H9 (cell line): Measurements from ENCODE around the gene OR14K1. TPM values are rescaled to one million over a fixed set of nuclear protein-coding genes. Genes with fewer than 3 reads are reported as not detected.

ENCODE experiments used
- DNase-seq: peaks from one replicate; pipeline ENCODE4 v3.0.0-alpha.2; 2017
- H2AFZ ChIP-seq: one replicate; pipeline ENCODE4 v1.6.1; 2013; ENCODE audit warnings: mild to moderate bottlenecking, low read length, control low read depth, moderate library complexity
- H2AK5ac ChIP-seq: 2 replicates; pipeline ENCODE4 v1.6.1; 2013; ENCODE audit warnings: low read length, control low read depth, mixed read lengths; ENCODE audit not compliant: insufficient read length
- H2BK120ac ChIP-seq: one replicate; pipeline ENCODE4 v1.6.1; 2013; ENCODE audit warnings: low read depth, mild to moderate bottlenecking, low read length, control low read depth, inconsistent platforms; ENCODE audit not compliant: poor library complexity, severe bottlenecking
- H2BK12ac ChIP-seq: 2 replicates; pipeline ENCODE4 v1.6.1; 2013; ENCODE audit warnings: low read length, control low read depth, mixed read lengths, low read depth; ENCODE audit not compliant: insufficient read length
- H2BK15ac ChIP-seq: 2 replicates; pipeline ENCODE4 v1.6.1; 2013; ENCODE audit warnings: low read depth, low read length, control low read depth
- H2BK20ac ChIP-seq: one replicate; pipeline ENCODE4 v1.6.1; 2013; ENCODE audit warnings: low read depth, mild to moderate bottlenecking, low read length, control low read depth, inconsistent platforms; ENCODE audit not compliant: poor library complexity, severe bottlenecking
- H2BK5ac ChIP-seq: 2 replicates; pipeline ENCODE4 v1.6.1; 2013; ENCODE audit warnings: low read length, control low read depth, mixed read lengths; ENCODE audit not compliant: insufficient read length
- H3K14ac ChIP-seq: 2 replicates; pipeline ENCODE4 v1.6.1; 2013; ENCODE audit warnings: low read length, control low read depth; ENCODE audit not compliant: insufficient read depth
- H3K18ac ChIP-seq: 2 replicates; pipeline ENCODE4 v1.6.1; 2013; ENCODE audit warnings: low read depth, mild to moderate bottlenecking, mixed read lengths, low read length, control low read depth; ENCODE audit not compliant: insufficient read length
- H3K23ac ChIP-seq: 2 replicates; pipeline ENCODE4 v1.6.1; 2013; ENCODE audit warnings: low read length, control low read depth, mixed read lengths, low read depth; ENCODE audit not compliant: insufficient read length
- H3K23me2 ChIP-seq: 2 replicates; pipeline ENCODE4 v1.6.1; 2013; ENCODE audit warnings: low read depth, mild to moderate bottlenecking, mixed read lengths, low read length, control low read depth; ENCODE audit not compliant: insufficient read length, poor library complexity, severe bottlenecking
- H3K27ac ChIP-seq: 2 replicates; pipeline ENCODE4 v1.5.1; 2013; ENCODE audit warnings: low read length, control low read depth, mixed read lengths, low read depth; ENCODE audit not compliant: insufficient read length
- H3K27me3 ChIP-seq: 2 replicates; pipeline ENCODE4 v1.6.1; 2013; ENCODE audit warnings: low read length, control low read depth, inconsistent platforms; ENCODE audit not compliant: insufficient read depth
- H3K4ac ChIP-seq: 2 replicates; pipeline ENCODE4 v1.6.1; 2013; ENCODE audit warnings: low read depth, mild to moderate bottlenecking, control low read depth, inconsistent platforms, low read length, moderate library complexity
- H3K4me1 ChIP-seq: 2 replicates; pipeline ENCODE4 v1.6.1; 2013; ENCODE audit warnings: low read length, control low read depth, inconsistent platforms; ENCODE audit not compliant: insufficient read depth
- H3K4me2 ChIP-seq: 2 replicates; pipeline ENCODE4 v1.6.1; 2013; ENCODE audit warnings: low read length, control low read depth, mixed read lengths; ENCODE audit not compliant: insufficient read length, insufficient read depth
- H3K56ac ChIP-seq: 2 replicates; pipeline ENCODE4 v1.6.1; 2013; ENCODE audit warnings: low read depth, mild to moderate bottlenecking, mixed read lengths, low read length, control low read depth; ENCODE audit not compliant: insufficient read length
- H3K79me1 ChIP-seq: 2 replicates; pipeline ENCODE4 v1.6.1; 2013; ENCODE audit warnings: low read depth, mild to moderate bottlenecking, moderate library complexity, low read length, control low read depth, inconsistent platforms; ENCODE audit not compliant: insufficient read depth, poor library complexity, severe bottlenecking
- H3K79me2 ChIP-seq: 2 replicates; pipeline ENCODE4 v1.6.1; 2013; ENCODE audit warnings: low read length, control low read depth, inconsistent platforms; ENCODE audit not compliant: insufficient read depth
- H3K9ac ChIP-seq: 2 replicates; pipeline ENCODE4 v1.6.1; 2013; ENCODE audit warnings: low read length, control low read depth, mixed read lengths; ENCODE audit not compliant: insufficient read length; ENCODE audit errors: extremely low read depth
- H3K9me3 ChIP-seq: one replicate; pipeline ENCODE4 v1.6.1; 2013; ENCODE audit warnings: low read depth, low read length, inconsistent platforms; ENCODE audit not compliant: control insufficient read depth
- H3T11ph ChIP-seq: one replicate; pipeline ENCODE4 v1.6.1; 2013; ENCODE audit warnings: mild to moderate bottlenecking, low read length, control low read depth, inconsistent platforms
- H4K20me1 ChIP-seq: one replicate; pipeline ENCODE4 v1.6.1; 2013; ENCODE audit not compliant: control insufficient read depth, insufficient read length, insufficient read depth
- H4K5ac ChIP-seq: 2 replicates; pipeline ENCODE4 v1.6.1; 2013; ENCODE audit warnings: low read depth, mild to moderate bottlenecking, mixed read lengths, low read length, control low read depth; ENCODE audit not compliant: insufficient read length
- H4K8ac ChIP-seq: replicated peaks from 2 replicates; pipeline ENCODE4 v1.6.1; 2013; ENCODE audit warnings: low read length, control low read depth, mixed read lengths, low read depth; ENCODE audit not compliant: insufficient read length
- H4K91ac ChIP-seq: 2 replicates; pipeline ENCODE4 v1.6.1; 2013; ENCODE audit warnings: low read depth, mild to moderate bottlenecking, moderate library complexity, mixed read lengths, low read length, control low read depth; ENCODE audit not compliant: insufficient read length
- H3K27ac Mint-ChIP-seq, 3 experiments: 2 replicates in 2 of 3; 3 replicates in 1 of 3; pipeline ENCODE4 v1.8.0; 2020 to 2021; ENCODE audit warnings: mixed read lengths in 3 of 3, mild to moderate bottlenecking in 1 of 3, moderate library complexity in 1 of 3
- H3K27me3 Mint-ChIP-seq: 2 replicates; pipeline ENCODE4 v1.8.0; 2021; ENCODE audit warnings: low read depth, mild to moderate bottlenecking, moderate library complexity, mixed read lengths
- H3K36me3 Mint-ChIP-seq, 3 experiments: 2 replicates in 2 of 3; 3 replicates in 1 of 3; pipeline ENCODE4 v1.8.0; 2020 to 2021; ENCODE audit warnings: low read depth in 3 of 3, mixed read lengths in 3 of 3; ENCODE audit not compliant: insufficient read depth in 1 of 3
- H3K4me1 Mint-ChIP-seq, 2 experiments: 2 replicates each; pipeline ENCODE4 v1.8.0; 2020; ENCODE audit warnings: mixed read lengths in 2 of 2
- H3K4me3 Mint-ChIP-seq, 2 experiments: 2 replicates in 1 of 2; 3 replicates in 1 of 2; pipeline ENCODE4 v1.8.0; 2020 to 2021; ENCODE audit warnings: mild to moderate bottlenecking in 2 of 2, mixed read lengths in 2 of 2, moderate library complexity in 1 of 2
- H3K9me3 Mint-ChIP-seq, 2 experiments: 2 replicates in 1 of 2; 3 replicates in 1 of 2; pipeline ENCODE4 v1.8.0; 2020; ENCODE audit warnings: mild to moderate bottlenecking in 2 of 2, mixed read lengths in 2 of 2, moderate library complexity in 1 of 2
- CTCF ChIP-seq: fragments of 200-600 bp; sonication (generic); conservative IDR thresholded peaks from 3 replicates; pipeline ENCODE4 v1.8.0; 2021; ENCODE audit warnings: antibody characterized with exemption, mild to moderate bottlenecking
- WGBS: extraction: QIAGEN DNeasy Blood & Tissue Kit; methylation state at CpG from one replicate; pipeline ENCODE4 v1.1.7; 2013; ENCODE audit warnings: missing lambda C conversion rate, low lambda C conversion rate, mixed read lengths; ENCODE audit not compliant: insufficient read length; ENCODE audit errors: extremely low coverage; 5-methylcytosine and 5-hydroxymethylcytosine counted together
- total RNA-seq: library from RNA; stranded (reverse); gene quantifications from 2 replicates; pipeline ENCODE4 v1.2.1, GENCODE V29; 2021

The OR14K1 gene
- total RNA-seq, 1 experiment from 2014 or later, result not detected

- no peak within 1 kb of the TSS for H3K56ac ChIP-seq
- no peak for TF ChIP-seq CTCF
- H3K14ac ChIP-seq, result no peak within 1 kb of the TSS
- H3K27me3 ChIP-seq, result no peaks in the 10 kb centered on the region
- Mint-ChIP-seq H3K9me3 (peaks cover 45 to 61% of the 10 kb centered on the region in 2 experiments), H3K4me1 (no peaks in the 10 kb centered on the region), H3K4me3 (no peak within 1 kb of the TSS), H3K27me3 (no peaks in the 10 kb centered on the region), H3K27ac (no peak within 1 kb of the TSS), H3K36me3 (no peaks in the 10 kb centered on the region; a peak in 2 of 7 replicates)
- no peak within 1 kb of the TSS for H2BK5ac ChIP-seq
- no peak within 1 kb of the TSS for H3K23ac ChIP-seq
- WGBS, result no CpG with 5 or more reads among the region's 2 CpGs
- H4K91ac ChIP-seq, result no peak within 1 kb of the TSS
- no peak within 1 kb of the TSS for H4K8ac ChIP-seq
- H2AFZ ChIP-seq, result no peak within 1 kb of the TSS
- H3K79me1 ChIP-seq, result no peaks in the 10 kb centered on the region
- no peak within 1 kb of the TSS for H2BK12ac ChIP-seq
- H3T11ph ChIP-seq, result no peak within 1 kb of the TSS
- H3K4ac ChIP-seq, result no peak within 1 kb of the TSS
- H2BK120ac ChIP-seq, result no peak within 1 kb of the TSS
- H3K4me2 ChIP-seq, result no peak within 1 kb of the TSS
- H2BK20ac ChIP-seq, result no peak within 1 kb of the TSS
- H4K20me1 ChIP-seq, result no peaks in the 10 kb centered on the region
- H3K9ac ChIP-seq, result no peak within 1 kb of the TSS
- H3K27ac ChIP-seq, result no peak within 1 kb of the TSS
- H3K79me2 ChIP-seq, result no peaks in the 10 kb centered on the region
- no peak within 1 kb of the TSS for H2AK5ac ChIP-seq
- no peak for DNase-seq
- no peak within 1 kb of the TSS for H2BK15ac ChIP-seq
- no peak within 1 kb of the TSS for H4K5ac ChIP-seq
- H3K4me1 ChIP-seq, result no peaks in the 10 kb centered on the region
- no peak within 1 kb of the TSS for H3K18ac ChIP-seq
- H3K9me3 ChIP-seq, result peaks cover 13% of the 10 kb centered on the region
- no peaks in the 10 kb centered on the region for H3K23me2 ChIP-seq
These were observed 9.6 kb downstream of the OR14K1 start, which contains the start of gene OR14A2 for GRCh38 chr1:247748041-247748440. Gene OR14A2 (minus strand): TSS chr1:247748141.
